GM23338 (cell line): ENCODE results near the gene GAPVD1.
"Not testable (repeated sequence)": the region's sequence is repeated elsewhere in the genome, so short reads cannot be mapped to it uniquely, and the experiment has no call there.

Experiments
- CTCF ChIP-seq, 2 experiments: fragments of 200-600 bp in 1 of 2; sonication (generic) in 1 of 2; conservative IDR thresholded peaks; 2 replicates each; pipeline versions ENCODE4 v1.5.1 to v1.6.1; 2016 to 2017; ENCODE audit warnings: antibody characterized with exemption in 2 of 2, low read depth in 2 of 2, mild to moderate bottlenecking in 2 of 2, moderate library complexity in 1 of 2
- ETS1 ChIP-seq: IDR thresholded peaks from 2 replicates; pipeline ENCODE4 v1.6.1; 2016; ENCODE audit warnings: antibody characterized with exemption
- EZH2 ChIP-seq: fragments of 200-600 bp; sonication (generic); IDR thresholded peaks from one replicate; pipeline ENCODE4 v1.8.0; 2017; ENCODE audit warnings: antibody characterized with exemption, mild to moderate bottlenecking, low read depth; ENCODE audit not compliant: unreplicated experiment
- NANOG ChIP-seq: IDR thresholded peaks from 2 replicates; pipeline ENCODE4 v1.6.1; 2016; ENCODE audit warnings: antibody characterized with exemption, borderline replicate concordance
- POLR2AphosphoS5 ChIP-seq: IDR thresholded peaks from 2 replicates; pipeline ENCODE4 v1.6.1; 2016; ENCODE audit warnings: antibody characterized with exemption, low read depth
- REST ChIP-seq: IDR thresholded peaks from one replicate; pipeline ENCODE4 v1.6.1; 2018; ENCODE audit warnings: antibody characterized with exemption; ENCODE audit not compliant: unreplicated experiment
- ZNF114 ChIP-seq: fragments of 250-450 bp; sonication (Bioruptor Pico); IDR thresholded peaks from 2 replicates; pipeline ENCODE4 v1.5.0; 2020; ENCODE audit warnings: mild to moderate bottlenecking, moderate library complexity
- ZNF331 ChIP-seq: fragments of 250-450 bp; sonication (Bioruptor Pico); IDR thresholded peaks from 2 replicates; pipeline ENCODE4 v1.5.0; 2020; ENCODE audit warnings: low read depth, mild to moderate bottlenecking, moderate library complexity

- not testable (repeated sequence) for TF ChIP-seq CTCF (conservative IDR thresholded peaks at IDR 0.05; ENCODE audit: low read depth in 2 of 2); POLR2AphosphoS5; ZNF331 (CRISPR knock-in tag); EZH2; ZNF114; ETS1; NANOG; REST
These were observed 36.8 kb upstream of the GAPVD1 start for GRCh38 chr9:125224858-125225257.
